Stimulated activated CD8-positive, alpha-beta memory T cell treated with anti-CD3 and anti-CD28 coated beads, Interleukin-12 subunit alpha, Interleukin-12 subunit beta, amount 100 ng/mL, for 24 hours (primary cell): Measurements from ENCODE around the gene HDAC4.

ENCODE experiments used
- DNase-seq: peaks from one replicate; pipeline ENCODE4 v3.0.0-alpha.2; 2020; ENCODE audit errors: extremely low read depth

The HDAC4 gene

DNA sequence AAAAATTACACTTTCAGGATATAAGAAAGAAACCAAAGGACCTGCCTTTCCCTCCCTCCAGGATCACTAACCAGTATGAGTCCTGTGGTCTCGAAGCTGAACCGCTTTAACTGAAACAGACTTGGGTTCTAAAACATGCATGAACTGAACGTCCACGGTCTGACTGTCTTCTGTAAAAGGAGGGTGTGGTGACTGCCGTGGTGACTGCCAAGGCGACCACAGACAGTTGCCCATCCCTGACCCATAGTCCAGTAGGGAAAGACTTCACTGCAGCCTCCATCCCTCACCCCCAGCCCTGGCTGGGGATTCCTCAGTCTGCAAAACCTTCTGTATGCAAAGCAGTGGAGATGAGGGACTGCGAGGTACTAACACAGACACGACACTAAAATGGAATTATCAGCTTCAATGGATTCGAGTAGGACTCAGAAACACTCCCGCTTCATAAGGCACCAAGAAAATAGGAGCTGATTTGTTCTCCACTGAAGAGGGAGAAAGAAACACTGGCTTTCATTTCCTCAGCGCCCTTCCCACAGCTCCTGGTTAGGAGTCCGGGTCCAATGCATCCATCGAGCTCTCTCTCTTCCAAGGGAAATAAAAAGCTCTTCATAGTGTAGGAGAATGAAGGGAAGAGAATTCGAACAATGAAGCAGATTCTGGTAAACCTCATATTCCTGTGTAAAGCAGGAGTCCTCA, 197.2 kb downstream of the HDAC4 start:
- no peak for DNase-seq

DNA sequence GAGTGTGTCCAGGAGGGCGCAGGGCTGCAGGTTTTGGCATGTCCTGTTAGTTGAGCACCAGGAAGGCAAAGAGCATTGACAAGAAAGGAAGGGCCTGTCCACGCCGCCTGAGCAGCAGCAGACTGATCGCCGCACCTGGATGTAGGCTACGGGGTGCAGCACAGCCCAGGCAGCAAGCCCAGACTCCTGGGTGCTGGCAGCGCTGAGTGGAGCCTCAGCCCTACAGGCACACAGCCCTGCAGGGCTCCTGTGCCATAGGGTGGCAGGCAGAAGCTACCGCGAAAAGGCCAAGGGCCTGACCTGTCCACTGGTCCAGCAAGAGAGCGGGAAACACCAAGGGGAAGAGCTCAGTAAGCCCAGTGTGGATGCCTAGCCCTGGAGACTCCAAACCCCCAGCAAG, 198.0 kb downstream of the HDAC4 start:
- no peak for DNase-seq

DNA sequence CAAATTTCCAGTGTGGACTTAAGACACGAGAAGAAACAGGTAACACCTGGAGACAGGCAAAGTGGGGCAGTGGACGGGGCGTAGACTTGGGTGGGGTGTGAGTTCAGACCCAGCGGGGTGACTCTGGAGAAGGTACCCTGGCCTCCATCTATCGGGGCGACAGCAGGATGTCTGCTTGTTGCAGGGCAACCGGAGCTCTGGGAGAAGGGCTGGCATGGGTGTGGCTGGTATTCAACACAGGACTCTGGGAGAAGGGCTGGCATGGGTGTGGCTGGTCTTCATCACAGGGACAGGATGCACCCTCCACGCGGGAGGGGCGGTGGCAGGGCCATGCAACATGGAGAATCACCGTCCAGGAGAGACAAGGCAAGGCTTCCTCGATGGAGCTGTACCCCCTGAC, 198.5 kb downstream of the HDAC4 start:
- DNase-seq: no peak

DNA sequence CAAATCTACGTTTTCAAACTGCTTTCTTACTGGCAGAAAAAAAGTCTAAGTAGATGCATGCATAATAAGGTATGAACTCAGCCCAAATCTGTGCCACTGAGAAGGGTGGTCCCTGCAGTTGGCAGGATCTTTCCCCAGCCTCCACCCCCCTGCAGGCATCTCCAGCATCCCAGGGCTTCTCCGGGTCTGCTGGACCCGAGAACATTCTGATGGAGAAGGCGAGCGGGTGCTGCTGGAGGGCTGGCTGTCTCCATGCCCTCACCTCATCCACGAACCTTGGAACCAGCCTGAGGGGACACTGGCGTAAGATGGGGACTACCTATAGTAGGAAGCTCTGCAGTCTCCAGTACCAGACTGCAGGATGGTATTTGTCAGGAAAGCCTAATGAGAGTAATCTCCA, 198.9 kb downstream of the HDAC4 start:
- no peak for DNase-seq

DNA sequence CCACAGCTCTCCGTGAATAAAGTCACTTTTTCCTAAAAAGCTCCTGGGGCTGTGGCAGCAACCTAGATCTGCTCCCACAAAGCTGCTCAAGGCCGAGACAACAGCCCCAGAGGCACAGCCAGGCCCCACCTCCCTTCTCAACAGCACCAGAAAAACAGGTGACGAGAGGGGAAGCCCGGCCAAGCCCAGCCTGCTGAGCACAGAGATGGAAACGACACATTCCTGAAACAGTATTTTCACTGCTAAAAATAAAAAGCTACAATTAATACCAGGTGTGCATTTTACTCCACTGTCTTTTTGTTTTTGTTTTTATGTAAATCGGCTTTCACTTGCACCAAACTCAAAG, 199.3 kb downstream of the HDAC4 start:
- no peak for DNase-seq

DNA sequence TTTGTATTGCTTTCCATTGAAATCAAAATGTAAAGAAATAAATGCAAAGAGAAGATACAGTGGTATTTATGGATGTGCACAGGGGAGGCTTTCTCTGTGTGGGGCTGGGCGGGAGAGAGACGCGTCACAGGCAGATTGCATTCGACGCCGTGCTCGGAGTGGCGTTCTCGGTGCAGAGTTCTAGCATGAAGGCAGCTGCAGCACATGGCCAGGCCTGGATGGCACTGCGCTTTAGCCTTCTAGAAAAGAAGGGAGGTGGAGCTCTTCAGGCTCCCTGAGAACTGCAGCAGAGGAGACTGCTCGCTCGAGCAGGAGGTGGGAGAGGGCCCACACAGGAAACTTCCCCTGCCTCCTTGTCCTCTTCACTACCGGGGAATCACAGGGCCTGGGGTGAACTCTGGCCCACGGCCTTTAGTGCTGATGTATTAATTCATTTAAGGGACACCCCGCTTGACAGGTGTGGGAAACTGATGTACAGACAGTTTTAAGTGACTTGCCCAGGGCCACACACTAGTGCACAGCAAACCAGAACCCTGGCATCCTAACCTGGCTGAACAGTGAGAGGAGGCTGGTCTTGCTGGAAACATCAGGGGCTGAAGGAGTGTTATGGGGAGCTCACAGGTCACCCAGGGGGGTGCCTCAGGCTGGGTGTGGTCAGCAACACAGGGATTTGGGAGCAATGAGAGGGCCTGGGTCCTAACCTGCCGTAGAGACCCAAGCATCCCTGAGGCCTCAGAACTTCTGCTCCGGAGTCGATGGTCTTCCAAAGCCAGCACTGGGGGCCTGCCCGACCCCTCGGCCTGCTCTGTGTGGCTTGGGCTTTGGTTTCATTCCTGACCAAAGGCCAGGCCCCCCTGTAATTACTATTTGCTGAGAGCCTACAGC, 199.9 kb downstream of the HDAC4 start:
- DNase-seq: no peak

DNA sequence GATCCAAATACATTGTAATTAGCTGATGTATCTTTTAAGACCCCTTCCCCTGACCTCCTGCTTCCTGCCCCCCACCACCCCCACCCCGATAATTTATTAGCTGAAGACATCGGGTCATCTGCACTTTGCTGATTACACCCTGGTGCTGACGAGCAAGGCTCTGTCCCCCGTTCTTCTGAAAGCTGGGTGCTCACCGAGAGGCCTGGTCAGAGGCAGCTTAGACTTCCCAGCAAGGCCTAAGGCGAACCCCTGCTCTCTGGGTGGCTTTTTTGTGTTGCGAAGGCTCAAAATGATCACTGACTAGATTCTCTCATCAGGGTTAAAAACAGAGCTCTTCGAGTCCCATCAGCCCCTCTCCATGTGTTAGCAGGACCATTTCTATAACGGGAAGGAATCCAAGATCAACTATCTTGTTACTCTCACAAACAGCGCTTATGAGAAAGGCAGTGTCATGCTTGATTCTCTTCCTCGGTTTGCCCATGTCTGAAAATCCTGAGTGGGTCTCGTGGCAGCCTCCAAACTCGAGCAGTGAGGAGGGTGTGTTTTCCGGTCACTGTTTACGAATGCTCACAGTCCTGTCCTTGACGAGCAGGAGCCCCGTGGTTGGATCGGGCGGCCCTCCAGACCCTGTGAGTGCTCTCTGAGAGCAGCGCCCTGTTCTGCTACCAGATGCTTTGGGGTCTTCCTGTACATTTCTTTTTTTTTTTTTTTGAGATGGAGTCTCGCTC, 201.6 kb downstream of the HDAC4 start:
- DNase-seq: no peak

DNA sequence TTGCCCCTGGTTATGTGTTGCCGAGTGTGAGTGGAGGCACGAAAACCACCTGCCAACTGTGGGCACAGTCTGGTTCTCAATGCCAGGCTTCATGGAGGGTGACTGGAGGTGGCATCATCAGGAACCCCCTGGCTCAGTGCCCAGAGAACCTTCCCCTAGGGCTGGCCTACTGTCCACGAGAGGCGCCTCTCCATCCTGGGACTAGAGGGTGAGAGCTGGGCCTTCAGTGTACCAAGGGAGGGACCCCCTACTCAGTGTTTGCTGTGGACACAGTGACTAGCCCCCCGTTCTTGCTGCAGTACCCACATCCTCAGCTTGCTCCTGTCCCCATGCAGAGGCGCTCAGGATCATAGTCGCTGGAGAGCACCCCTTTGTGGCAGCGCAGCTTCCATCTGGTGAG, 202.6 kb downstream of the HDAC4 start:
- no peak for DNase-seq

DNA sequence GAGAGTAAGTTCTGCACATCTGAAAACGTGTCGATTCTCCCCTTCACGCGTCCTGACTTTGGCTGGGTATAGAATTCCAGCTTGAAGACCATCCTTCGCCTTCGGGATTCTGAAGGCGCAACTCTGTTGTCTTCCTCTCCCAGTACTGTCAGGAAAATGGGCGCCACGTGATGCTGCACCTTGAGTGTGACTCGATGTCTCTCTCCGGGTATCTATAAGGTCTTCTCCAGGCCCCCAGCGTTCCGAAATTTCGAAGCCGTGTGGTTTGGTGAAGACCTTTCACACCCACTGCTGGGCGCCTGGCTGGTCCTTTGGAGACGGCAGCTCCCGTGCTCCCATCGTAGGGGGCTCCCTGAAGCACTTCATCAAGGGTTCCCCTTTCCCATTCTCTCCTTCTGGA, 203.7 kb downstream of the HDAC4 start:
- DNase-seq: no peak

DNA sequence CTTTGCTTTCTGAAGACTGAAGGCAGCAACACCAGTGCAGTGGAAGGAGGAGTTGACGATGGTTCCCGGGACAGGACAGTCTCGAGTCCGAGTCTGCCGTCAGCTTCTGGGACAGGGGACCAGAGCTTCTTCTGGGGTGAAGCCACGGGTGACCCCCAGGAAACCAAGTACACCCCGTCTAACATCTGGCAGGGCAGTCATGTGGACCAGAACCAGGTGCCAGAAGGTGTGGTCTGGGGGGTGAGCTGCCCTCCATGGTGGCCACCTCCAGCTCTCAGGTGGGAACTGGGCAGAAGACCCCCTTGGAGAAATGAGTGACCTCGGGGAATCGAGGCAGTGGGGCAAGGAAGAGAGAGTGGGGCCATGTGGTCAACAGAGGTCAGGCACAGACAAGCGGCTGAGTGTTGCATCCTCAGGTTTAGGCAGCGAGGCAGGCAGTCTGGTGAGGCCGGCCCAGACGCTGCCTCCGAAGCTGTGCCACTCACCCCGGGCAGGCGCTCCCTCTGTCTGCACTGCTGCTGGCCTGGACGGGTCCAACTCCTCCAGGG, 204.3 kb downstream of the HDAC4 start:
- no peak for DNase-seq

DNA sequence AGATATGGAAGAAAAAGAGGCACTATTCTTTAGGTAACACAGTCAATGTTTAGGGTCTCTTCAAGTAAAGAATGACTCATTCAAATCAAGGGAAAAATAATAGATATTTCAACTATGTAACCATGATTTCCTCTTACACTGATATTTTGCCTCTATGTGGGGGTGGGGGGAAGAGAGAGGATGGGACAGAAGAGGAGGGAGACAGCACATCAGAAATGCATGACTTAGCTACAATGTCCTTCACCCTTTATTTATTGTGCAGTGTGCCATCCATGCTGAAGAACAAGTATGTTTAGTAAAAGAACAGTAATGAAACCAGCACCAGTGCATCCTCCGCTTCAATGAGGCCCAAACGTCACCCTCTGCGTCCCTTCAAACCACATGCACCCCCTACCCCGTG, 204.8 kb downstream of the HDAC4 start:
- DNase-seq: no peak

DNA sequence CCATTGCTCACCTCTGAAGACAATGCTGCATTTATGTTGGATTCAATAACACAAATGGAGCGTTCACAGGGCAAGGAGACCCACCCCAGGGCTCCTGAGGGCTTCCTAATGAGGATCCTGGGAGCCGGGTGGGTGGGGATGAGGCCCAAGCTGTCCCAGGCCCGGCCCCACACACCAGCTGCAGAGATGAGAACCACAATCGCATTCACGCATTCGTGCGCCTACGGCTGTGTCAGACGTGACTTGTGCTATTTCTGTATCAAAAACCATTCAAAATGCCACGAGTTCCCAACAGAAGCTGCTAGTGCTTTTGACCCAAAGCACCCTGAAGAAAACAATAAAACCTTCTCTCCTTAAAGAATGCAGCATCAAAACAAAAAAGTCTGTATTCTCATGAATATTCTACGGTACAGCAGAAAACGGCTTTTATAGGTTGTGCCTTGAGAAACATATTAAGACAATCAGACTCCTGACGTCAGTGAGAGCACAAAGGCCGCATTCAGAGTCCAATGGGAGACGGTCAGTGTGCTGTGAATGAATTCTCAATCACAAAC, 205.4 kb downstream of the HDAC4 start:
- DNase-seq: no peak

DNA sequence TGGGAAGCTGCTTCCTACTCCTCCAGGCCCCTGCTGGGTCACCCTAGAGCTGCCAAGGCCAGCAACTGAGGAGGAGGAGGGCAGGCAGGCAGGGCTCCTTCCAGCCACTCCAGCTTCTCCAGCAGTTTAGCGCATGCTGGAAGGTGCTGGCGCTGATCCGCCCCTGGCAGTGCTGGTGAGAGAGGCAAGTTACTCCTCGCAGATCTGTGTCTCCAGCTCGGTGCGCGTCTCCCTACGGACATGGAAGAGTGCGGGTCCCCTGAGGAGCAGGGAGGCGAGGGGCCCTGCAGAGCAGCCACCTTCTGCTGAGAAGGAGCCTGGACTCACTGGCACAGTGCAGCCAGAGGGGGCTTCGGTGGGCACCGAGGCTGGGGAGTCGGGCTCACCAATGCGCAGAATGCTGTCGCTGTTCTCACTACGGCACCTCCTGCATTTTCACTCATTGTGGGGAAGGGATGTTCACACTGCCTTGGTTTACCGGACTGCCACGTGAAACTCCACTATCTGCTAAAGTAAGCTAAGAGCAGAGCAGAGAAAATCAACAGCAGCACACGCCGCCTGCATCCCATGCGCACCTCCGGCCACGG, 206.0 kb downstream of the HDAC4 start:
- DNase-seq: no peak

DNA sequence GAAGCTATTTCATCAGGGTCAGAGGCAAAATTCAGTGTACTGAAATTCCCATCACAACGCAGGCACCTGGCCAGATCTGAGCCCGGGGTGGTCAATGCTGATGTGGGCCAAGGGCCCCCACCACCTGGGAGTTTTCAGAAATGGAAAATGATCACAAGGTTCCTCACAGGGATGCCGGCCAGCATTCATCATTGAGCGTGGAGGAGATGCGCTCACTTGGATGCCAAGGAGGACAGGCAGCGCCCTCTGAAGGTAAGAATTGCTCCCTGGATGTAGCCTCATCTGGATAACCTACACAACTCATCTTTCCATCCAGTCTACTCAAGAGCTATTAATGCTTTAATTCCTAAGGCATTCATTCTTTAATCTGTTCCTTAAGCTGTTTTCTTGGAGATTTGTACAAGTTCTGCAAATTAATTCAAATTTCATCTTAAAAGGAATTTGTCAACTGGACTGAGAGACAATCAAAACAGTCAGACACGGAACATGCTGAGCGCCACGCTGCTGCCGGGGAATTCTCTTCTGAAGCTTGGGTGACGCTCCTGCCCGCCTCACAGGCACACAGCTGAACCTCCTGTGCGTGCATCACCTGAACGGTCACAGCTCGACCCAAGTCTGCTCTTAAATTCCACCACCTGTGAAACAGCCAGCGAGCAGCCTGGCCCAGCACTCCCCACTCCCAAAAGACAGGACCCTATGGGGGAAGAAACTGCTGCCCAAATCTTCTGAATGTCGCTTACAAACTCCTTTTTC, 206.7 kb downstream of the HDAC4 start:
- no peak for DNase-seq

DNA sequence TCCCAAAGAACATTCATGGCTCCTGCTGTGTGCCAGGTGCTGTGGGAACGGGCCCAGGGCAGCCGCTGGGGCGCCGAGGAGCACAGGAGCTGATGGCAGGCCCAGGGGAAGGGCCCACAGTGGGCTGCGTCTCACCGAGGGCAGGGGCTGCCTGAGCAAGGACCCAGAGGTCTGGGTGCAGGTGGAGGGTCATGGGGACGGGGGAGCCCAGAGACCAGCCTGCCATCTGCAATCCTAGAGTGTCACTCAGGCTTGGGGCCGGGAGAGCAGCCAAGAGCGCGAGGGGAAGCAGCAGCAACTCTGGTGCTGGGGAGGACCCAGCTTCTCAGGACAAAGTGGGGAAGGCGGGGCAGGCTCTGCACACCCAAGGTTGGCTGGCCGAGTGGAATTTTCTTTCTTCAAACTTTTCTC, 207.4 kb downstream of the HDAC4 start:
- DNase-seq: no peak

DNA sequence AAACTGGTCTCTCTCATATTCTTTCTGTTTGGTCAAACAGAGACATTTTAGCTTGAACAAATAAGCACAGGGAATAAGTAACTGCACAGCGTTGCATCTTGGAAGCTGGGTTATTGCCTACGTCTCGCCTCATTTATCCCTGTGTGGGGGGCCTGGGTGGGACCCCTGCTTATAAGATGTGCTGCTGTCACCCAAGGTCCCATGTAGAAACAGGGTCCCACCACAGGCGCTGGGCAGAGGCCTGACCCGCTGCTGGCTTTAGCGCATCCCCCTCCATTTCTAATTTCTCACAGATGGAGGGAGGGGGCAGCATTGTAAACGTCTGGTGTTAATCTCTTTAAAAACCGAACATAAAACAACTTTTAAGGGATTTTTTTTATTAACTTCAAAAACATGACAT, 207.8 kb downstream of the HDAC4 start:
- DNase-seq: no peak

DNA sequence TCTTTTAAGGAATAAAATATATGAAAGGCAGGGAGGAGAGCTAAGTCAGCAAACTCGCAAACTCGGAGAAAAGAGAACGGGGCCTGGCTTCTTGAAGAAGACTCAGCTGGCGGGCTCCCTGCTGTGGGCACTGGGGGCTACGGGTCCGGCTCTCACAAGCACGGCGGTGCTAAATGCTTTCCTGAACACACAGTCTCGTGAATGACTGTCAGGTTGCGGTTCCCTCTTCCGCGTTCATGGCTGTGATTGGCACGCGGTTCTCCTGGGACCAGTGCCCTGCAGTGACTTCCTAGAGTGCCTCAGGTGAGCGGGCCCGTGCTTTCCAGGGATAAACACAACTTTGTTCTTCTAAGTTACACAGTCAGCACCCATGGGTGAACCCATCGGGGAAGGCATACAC, 208.4 kb downstream of the HDAC4 start:
- DNase-seq: no peak

DNA sequence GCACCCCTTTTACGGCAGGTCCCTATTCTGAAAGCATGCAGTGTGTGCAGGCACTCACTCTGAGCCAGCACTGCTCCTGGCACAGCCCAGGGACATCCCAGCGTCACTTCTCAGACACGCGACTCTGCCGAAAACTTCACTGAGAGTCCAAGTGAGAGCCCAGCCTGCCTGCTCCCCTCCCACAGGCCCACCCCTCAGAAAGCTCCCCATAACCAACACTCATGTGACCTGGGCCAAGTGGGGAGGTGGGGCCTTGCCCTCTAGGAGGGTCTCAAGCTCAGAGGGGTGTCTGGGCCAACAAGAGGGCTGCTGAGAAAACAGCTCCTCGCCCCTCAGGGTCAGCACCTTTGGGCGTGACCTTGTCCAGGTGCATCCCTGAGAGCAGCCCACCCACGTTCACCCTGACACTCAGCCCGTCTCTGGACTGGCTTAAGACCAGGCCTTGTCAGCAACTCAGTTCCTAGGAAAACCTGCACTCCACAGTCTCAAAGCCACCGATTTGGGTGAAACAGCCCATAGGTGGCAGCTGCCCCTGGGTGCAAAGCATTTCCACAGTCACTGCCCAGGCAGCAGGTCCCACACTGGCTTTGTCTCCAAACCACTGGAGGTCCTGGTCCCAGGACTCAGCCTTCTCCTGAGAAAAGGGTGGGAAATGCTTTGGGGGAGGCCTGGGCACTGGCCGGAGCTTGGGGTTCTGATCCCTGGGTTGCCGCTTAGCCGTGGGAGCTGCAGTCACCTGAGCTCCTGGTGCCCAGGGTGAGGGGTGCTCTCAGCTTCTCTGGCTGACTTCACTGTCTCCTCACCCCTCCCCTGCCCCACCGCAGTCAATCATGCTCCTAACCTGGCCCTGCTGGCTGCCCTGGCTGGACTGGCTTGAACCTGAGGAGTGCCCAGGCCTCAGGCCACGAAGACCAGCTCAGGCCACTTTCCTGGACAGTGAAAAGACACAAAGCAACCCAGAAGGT, 209.6 kb downstream of the HDAC4 start:
- DNase-seq: no peak

DNA sequence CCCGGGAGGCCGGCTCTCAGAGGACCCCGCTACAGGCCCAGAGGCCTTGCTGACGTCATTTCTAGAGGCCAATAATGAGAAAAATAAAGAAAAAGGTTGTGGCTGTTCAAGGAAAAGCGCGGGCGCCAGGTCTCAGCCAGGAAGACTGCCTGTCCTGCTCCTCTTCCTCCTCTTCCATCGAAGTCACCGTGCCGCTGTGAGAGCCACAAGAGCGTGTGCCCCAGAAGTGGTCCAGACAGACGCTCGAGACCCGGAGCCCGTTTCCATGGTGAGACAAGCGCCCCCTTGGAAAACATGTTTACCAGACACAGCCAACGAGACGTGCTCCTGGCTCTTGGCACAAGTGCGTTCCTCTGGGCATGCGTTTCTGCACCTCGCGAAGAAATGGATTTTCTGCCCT, 210.5 kb downstream of the HDAC4 start:
- DNase-seq: no peak

DNA sequence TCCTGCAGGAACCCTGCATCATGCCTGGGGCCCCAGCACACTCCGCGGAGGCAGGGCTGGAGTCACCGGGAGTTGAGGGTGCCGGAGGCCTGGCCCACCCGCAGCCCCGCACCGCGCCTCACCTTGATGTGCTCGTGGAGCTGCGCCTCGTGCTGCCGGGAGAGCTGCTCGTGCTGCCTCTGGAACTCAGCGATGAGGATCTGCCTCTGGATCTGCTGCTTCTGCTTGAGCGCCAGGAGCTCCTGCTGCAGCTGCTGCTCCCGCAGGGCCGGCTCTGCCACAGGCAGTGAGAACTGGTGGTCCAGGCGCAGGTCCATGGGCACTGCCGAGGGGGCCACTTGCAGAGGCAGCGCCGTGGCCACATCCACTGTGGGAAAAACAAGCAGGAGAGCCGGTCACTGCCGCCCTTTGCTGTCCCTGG, 211.1 kb downstream of the HDAC4 start:
- no peak for DNase-seq
